ENCODE measurements around the gene UGT1A9.

GRCh38 chr2:233689501-233689900, 17.8 kb downstream of the UGT1A9 start:
- no peak for TF ChIP-seq POLR2AphosphoS5 (IDR thresholded peaks at IDR 0.05)
- TF ChIP-seq CTCF (IDR thresholded peaks at IDR 0.05): no peak

All from esophagus muscularis mucosa (tissue), 3 donors.